NCI-H1930 (cell line): Measurements from ENCODE around the gene SGCA.

ENCODE experiments used
- DNase-seq, 2 experiments: peaks; one replicate each; lab custom pipeline; 2025; lab: John Stamatoyannopoulos, UW

Gene SGCA

GRCh38 chr17:50167371-50167770 lies 1.6 kb downstream of the SGCA start:
- no peak for DNase-seq

GRCh38 chr17:50168319-50168718 lies 2.5 kb downstream of the SGCA start:
- no peak for DNase-seq

- DNase-seq = peak; percentile 9 to 34
Measured at GRCh38 chr17:50169121-50169764, 3.4 kb downstream of the SGCA start.

- no peak for DNase-seq
Measured at GRCh38 chr17:50169881-50170459, 4.2 kb downstream of the SGCA start.

GRCh38 chr17:50170662-50171370 lies 5.0 kb downstream of the SGCA start:
- no peak for DNase-seq

- no peak for DNase-seq
Measured at GRCh38 chr17:50171371-50172071, 5.7 kb downstream of the SGCA start.

GRCh38 chr17:50172130-50172529 lies 6.3 kb downstream of the SGCA start:
- DNase-seq = no peak

DNA sequence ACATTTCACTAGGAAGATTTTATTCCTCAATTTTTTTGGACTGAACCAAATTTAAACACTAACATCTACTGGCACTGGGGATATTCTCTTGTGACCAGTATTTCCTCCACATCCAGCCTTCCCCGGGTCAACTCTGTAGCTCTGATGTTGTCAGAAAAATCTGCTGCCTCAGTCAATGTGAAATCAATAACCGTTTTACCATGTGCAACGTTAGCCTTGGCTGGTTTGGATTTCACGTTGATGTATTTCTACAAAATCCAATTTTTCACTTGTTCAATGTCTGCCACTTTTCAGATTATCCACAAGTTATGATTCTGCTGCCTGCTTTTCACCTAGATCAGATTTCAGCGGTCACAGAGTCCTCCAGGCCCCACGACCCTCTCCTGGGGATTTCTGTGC lies 7.1 kb downstream of the SGCA start:
- no peak for DNase-seq

DNA sequence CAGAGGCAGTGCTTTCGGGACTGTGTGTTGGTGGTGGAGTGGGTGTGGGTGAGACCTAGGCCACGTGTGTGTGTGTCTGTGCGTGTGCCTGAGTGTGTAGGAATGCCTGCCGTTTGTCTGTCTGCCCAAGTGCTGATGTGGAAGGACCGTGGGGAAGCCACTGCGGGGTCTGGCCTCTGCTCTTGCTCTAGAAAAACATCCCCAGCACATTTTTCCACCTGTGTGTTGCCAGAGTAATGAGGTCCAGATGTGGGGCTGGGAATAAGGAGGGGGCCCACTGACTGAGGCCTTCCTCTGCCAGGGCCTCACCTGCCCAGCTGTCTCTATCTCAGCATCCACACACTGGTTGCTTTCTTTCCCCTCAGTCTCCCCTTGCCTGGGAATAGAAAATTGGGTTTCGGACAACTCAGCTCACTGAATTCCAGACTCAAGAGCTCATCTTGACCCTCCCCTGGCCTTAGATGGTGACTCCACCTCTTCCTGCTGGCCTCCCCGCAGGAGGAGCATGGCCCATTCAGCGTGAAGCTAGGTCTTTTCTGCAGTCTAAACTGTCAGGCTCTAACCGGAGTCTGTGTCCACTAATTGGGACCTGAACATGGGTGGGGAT lies 7.6 kb downstream of the SGCA start:
- DNase-seq = no peak

GRCh38 chr17:50174444-50174843 lies 8.6 kb downstream of the SGCA start:
- no peak for DNase-seq

- DNase-seq = no peak
Measured at GRCh38 chr17:50175035-50175807, 9.4 kb downstream of the SGCA start.

GRCh38 chr17:50176559-50177357 lies 11.0 kb downstream of the SGCA start:
- no peak for DNase-seq

DNA sequence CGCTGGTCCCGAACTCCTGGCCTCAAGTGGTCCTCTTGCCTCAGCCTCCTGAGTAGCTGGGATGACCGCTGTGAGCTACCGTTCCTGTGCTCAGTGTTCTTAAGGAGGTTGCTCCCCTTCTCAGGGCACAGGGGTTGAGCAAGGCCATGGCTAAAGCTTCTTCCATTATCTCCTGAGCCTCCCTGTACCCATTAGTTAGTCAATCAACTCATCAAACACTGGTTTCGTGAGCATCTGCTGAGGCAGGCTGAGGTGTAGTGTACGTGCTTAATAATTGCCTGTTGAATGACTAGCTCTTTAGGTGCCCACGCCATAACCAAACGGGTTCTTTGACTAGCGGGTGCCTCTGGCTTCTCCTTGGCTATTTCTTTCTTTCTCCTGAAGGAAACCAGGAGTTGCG lies 11.7 kb downstream of the SGCA start:
- DNase-seq = no peak

DNA sequence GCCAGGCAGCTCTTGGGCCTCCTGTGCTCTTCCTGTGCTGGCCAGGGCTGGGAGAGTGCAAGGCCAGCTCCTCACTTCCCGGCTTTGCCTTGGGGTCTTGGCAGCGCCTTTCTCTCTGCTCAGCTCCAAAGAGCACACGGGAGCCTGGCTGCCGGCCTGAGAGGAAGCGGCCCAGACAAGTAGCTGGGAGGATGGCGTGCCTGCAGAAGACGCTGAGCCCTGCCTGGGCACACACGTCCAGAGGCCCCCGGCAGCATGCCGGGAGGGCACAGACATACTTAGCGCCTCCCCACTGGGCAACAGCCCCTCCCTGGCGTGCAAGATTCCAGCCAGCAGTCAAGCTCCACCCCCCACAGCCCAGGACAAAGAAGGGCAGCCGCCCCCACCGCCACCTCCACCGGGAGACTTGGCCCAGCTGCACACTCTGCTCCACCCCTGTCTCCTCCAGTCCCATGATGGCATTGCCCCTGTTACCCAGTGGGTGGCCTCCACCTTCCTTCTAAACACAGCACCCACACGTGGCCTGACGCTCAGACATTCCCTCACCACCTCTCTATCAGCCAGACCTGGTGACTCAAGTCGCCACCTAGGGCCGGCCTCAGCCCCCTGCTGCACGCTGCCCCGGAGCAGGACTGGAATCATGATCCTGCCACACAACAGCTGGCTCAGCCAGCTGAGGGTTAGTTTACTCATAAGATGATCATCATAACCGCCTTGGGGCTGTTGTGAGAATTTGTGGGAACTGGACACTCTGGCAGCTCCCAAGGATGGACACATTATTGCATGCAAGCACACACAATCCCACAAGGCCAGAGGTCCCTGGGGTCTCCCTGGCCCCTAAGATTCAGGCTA lies 12.4 kb downstream of the SGCA start:
- peak in 1 of 2 experiments; percentile 14 for DNase-seq

- DNase-seq = no peak
Measured at GRCh38 chr17:50180111-50180510, 14.3 kb downstream of the SGCA start.

- no peak for DNase-seq
Measured at GRCh38 chr17:50180620-50181019, 14.8 kb downstream of the SGCA start.

DNA sequence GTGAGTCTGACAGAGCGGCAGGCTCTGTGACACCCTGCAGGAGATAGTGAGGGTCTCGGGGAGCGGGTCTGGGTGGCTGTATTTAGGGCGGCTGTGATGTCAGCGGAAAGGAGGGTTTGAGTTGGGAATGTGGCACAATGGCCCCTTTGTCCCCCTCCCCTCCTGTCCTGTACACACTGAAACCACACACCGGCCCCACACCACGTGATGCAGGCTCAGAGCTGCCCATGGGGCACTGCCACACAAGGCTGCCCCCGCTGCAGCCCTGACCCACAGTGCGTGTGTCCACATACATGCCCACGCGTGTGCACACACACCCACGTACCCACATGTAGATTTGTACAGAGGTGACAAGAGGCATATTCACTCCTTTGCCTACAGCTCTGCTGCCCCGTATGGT lies 15.3 kb downstream of the SGCA start:
- DNase-seq = no peak

GRCh38 chr17:50181591-50182560 lies 16.1 kb downstream of the SGCA start:
- no peak for DNase-seq
